Measurements from ENCODE around the gene PHF11. TPM values are rescaled to one million over a fixed set of nuclear protein-coding genes. Genes with fewer than 3 reads are reported as not detected.

The PHF11 gene
- total RNA-seq, 6 experiments from 2014 or later = 17.6 to 31.0 (median 25.3) TPM

DNA sequence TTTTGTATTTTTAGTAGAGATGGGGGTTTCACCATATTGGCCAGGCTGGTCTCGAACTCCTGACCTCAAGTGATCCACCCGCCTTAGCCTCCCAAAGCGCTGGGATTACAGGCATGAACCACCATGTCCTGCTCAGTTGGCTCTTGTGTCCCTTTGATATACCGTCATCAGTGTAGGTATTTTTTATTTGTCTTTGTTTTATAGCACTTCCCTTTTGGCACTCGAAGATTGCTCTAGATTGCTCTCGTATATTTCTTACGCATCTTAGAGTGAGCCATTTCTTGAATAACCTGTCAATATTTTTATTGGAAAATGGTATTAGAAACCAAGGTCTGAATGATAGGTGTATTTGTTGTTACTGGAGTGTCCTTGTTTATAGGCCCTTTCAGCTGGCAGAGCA is 42.3 kb upstream of the PHF11 start:
- Mint-ChIP-seq H3K36me3 (ENCODE audit: low read depth) (peaks cover 16% of the 10 kb centered on the region; the same call in 1 of the 2 replicates), H3K27me3 (ENCODE audit: insufficient read depth) (no peaks in the 10 kb centered on the region), H3K9me3 (no peaks in the 10 kb centered on the region), H3K4me3 (no peak overlapping the region), H3K4me1 (ENCODE audit: low read depth) (peaks cover 71% of the 10 kb centered on the region), H3K27ac (no peak overlapping the region)
- TF ChIP-seq, protein P1, sequence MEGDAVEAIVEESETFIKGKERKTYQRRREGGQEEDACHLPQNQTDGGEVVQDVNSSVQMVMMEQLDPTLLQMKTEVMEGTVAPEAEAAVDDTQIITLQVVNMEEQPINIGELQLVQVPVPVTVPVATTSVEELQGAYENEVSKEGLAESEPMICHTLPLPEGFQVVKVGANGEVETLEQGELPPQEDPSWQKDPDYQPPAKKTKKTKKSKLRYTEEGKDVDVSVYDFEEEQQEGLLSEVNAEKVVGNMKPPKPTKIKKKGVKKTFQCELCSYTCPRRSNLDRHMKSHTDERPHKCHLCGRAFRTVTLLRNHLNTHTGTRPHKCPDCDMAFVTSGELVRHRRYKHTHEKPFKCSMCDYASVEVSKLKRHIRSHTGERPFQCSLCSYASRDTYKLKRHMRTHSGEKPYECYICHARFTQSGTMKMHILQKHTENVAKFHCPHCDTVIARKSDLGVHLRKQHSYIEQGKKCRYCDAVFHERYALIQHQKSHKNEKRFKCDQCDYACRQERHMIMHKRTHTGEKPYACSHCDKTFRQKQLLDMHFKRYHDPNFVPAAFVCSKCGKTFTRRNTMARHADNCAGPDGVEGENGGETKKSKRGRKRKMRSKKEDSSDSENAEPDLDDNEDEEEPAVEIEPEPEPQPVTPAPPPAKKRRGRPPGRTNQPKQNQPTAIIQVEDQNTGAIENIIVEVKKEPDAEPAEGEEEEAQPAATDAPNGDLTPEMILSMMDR (IDR thresholded peaks at IDR 0.05) = no peak
- no peak for DNase-seq

DNA sequence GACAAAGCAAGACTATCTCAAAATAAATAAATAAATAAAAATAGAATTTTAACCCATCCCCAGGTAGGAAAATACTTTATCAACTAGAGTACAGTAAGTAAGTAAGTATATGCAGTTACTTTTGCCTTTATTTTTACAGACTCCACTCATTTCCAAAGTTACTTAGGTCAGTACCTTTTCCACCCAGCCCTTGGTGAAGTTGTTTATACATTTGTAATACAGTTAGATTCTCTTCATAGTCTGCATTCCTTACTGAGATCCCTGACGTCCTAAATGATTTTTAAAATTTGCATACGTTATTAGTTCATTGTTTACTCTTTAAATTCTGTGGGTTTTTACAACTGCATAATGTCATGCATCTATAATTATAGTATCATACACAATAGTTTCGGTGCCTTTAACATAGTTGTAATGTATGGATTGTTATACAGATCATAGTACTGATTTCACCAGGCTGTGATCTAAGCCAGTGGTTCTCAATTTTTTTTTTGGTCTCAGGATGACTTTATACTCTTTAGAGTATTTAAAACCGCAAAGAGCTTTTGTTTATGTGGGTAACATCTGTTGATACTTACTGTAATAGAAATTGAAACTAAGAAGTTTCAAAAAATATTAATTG is 41.3 kb upstream of the PHF11 start:
- Mint-ChIP-seq H3K27me3 (ENCODE audit: insufficient read depth) (no peaks in the 10 kb centered on the region), H3K36me3 (ENCODE audit: low read depth) (peaks cover 14% of the 10 kb centered on the region; the same call in 1 of the 2 replicates), H3K4me1 (ENCODE audit: low read depth) (peaks cover 60% of the 10 kb centered on the region), H3K4me3 (peak overlapping the region; percentile 82), H3K9me3 (no peaks in the 10 kb centered on the region), H3K27ac (peak overlapping the region; percentile 81)
- peak; percentile 48 for DNase-seq
- TF ChIP-seq, protein P1 (IDR thresholded peaks at IDR 0.05) = no peak

DNA sequence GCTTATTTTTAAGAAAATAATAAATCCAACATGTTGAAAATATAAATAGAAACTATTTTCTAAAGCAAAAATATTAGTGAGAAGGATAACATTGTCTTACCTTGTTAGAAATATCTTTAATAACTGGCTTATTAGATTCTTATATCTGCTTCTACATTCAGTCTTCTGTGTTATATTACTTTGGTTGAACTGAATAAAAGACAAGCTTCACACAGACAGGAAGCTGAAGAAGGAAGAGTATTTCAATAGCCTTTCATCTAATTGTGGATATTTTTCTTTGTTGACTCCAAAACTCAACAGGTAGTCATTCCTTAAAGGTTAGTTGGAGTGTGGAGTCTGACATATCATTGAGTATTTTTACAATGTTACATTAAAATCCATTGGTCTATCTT is 40.8 kb upstream of the PHF11 start:
- Mint-ChIP-seq H3K27ac (peak overlapping the region; percentile 51), H3K4me1 (ENCODE audit: low read depth) (peaks cover 55% of the 10 kb centered on the region), H3K36me3 (ENCODE audit: low read depth) (peaks cover 9% of the 10 kb centered on the region; the same call in 1 of the 2 replicates), H3K9me3 (no peaks in the 10 kb centered on the region), H3K4me3 (peak overlapping the region; percentile 39), H3K27me3 (ENCODE audit: insufficient read depth) (no peaks in the 10 kb centered on the region)
- TF ChIP-seq, protein P1 (IDR thresholded peaks at IDR 0.05) = no peak
- no peak for DNase-seq

DNA sequence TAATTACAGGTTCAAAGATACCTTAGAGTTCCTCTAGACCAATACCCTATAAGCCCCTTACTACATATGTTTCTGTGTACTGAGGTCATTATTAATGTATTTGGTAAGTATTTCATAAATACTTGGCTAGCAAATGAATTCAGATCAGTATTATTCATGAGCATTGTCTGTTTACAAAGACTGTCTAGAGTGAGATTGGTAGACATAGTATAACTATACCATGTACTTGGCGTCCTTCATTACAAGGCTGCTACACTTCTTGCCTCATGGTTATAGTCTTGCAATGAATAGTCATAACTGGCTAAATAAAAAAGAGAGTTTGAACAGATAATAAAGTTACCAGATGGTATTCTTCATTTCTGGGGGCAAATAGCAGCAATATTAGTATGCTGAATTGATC is 39.6 kb upstream of the PHF11 start:
- no peaks in the 10 kb centered on the region for H3K27me3 Mint-ChIP-seq (ENCODE audit: insufficient read depth)
- DNase-seq = no peak
- peaks cover 12% of the 10 kb centered on the region; the same call in 1 of the 2 replicates for H3K36me3 Mint-ChIP-seq (ENCODE audit: low read depth)
- peak overlapping the region; percentile 18; the same call in 1 of the 2 replicates for H3K27ac Mint-ChIP-seq
- TF ChIP-seq, protein P1 (IDR thresholded peaks at IDR 0.05) = no peak
- peaks cover 51% of the 10 kb centered on the region for H3K4me1 Mint-ChIP-seq (ENCODE audit: low read depth)
- H3K9me3 Mint-ChIP-seq = no peaks in the 10 kb centered on the region
- H3K4me3 Mint-ChIP-seq = no peak overlapping the region

DNA sequence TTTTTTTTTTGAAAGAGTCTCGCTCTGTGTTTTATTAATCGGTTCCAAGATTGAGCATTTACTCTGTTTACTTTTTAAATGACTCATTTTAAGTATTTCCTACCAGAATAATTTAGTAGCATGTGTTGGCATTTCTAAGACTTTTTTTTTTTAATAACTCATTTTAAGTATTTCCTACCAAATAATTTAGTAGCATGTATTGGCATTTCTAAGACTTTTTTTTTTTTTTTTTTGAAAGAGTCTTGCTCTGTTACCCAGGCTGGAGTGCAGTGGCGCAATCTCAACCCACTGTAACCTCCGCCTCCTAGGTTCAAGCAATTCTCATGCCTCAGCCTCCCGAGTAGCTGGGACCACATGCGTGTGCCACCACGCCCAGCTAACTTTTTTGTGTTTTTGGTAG is 38.5 kb upstream of the PHF11 start:
- no peak for DNase-seq
- Mint-ChIP-seq H3K36me3 (ENCODE audit: low read depth) (peaks cover 23% of the 10 kb centered on the region), H3K27ac (no peak overlapping the region; the same call in 1 of the 2 replicates), H3K9me3 (peaks cover 3% of the 10 kb centered on the region; the same call in 1 of the 2 replicates), H3K4me3 (no peak overlapping the region), H3K27me3 (ENCODE audit: insufficient read depth) (no peaks in the 10 kb centered on the region), H3K4me1 (ENCODE audit: low read depth) (peaks cover 51% of the 10 kb centered on the region)
- TF ChIP-seq, protein P1 (IDR thresholded peaks at IDR 0.05) = no peak
